ENCODE results near the gene USP17L29.
"Not testable (repeated sequence)": the region's sequence is repeated elsewhere in the genome, so short reads cannot be mapped to it uniquely, and the experiment has no call there.

- not testable (repeated sequence) for TF ChIP-seq CTCF, POLR2A (IDR thresholded peaks at IDR 0.05)
These were observed 2.6 kb upstream of the USP17L29 start for GRCh38 chr4:9350866-9351265.
